GM12874 (cell line): ENCODE measurements around the gene PREX1.

Experiments
- CTCF ChIP-seq: IDR thresholded peaks from 2 replicates; pipeline ENCODE4 v1.5.1; 2011; ENCODE audit warnings: low read depth, mild to moderate bottlenecking, control low read depth, low read length, moderate library complexity; ENCODE audit not compliant: insufficient read depth

The PREX1 gene

DNA sequence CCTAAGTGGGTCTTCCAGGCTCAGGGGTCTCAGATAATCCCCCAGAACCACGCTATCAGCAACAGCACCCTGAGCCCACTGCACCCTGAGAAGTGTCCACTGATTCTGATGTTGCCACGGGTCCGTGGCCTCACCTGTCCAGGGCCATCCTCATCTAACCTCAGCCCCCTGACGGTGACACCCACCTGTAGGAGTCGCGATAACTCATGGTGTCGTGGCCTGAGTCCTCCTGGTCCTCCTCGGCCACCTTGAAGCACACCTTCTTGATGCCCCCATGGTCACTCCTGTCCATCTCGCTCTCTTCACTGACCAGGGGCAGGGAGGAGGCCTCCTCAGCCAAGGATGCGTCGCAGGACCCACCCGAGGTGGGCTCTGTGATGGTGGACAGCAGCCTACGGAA is 182.1 kb downstream of the PREX1 start:
- TF ChIP-seq CTCF = no peak

GRCh38 chr20:48644286-48644828 is 183.4 kb downstream of the PREX1 start:
- TF ChIP-seq CTCF = no peak

DNA sequence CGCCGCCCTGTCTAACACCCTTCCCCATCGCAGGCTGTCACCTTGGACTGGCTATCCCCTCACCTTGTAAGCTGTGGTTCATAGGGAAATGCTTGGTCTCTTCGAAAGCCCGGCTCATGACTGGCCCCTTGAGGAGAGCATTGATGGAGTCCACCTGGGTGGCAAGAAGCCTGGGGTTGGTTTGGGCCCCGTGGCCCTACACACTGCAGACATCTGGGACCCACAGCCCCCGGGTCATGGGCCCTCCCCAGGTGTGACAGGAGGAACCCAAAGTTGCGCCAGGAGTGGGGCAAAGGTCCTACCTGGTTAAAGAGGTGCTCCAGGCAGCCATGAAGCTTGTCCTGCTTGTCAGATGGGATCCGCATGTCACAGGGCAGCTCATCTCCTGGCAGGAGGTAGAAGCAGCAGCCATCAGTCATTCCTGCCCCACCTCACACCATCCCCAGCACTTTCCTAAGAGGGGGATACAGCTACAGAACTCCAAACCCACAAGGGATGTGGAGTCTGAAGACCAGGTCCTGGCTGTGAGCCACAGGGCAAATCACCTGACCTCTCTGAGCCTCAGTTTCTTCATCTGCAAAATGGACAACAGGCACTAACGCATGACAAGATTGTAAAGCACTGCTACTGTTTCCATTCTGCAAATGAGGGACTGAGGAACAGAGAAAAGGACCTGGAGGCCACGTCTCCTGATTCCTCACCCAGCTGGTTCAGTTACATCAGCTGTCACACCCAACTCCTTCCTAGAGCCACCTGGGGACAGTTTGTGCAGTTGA is 185.5 kb downstream of the PREX1 start:
- no peak for TF ChIP-seq CTCF

GRCh38 chr20:48640871-48641270 is 186.9 kb downstream of the PREX1 start:
- TF ChIP-seq CTCF = no peak

DNA sequence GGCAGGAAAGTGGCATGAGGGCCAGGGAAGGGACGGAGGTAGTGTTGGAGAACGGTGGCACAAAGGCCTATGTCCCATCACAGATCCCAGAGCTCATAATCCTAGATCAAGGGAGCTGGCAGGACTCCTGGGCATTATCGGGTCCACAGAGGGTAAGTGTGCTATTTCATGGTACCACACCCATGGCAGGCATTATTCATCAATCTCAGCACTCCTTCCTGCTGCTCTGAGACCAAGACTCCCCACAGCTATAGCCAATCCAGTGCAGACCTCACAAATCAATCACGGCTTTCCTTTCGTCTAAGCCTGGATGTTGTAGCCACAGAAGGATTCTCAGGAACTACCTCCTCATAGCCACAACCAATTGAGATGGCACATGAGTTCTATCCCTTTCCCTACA is 187.9 kb downstream of the PREX1 start:
- no peak for TF ChIP-seq CTCF

GRCh38 chr20:48638546-48638945 is 189.3 kb downstream of the PREX1 start:
- no peak for TF ChIP-seq CTCF

DNA sequence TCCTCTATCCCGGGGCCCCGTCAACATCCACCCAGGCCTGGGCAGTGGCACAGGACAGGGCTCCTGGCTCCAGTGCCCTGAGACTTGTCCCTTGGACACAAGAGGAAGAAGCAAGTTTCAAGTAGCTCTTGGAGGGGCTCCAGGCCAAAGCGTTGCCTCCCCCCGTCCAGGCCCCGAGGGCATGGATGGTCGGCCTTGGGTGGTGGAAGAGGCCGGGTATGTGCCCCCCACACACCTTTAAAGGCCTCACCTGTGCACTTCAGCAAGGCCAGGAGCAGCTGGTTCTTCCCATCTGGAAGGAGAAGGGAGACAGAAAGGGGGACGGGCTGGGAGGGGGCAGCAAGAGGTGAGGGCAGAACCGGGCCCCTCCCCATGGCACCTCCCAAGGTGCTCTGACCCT is 190.3 kb downstream of the PREX1 start:
- no peak for TF ChIP-seq CTCF
